GM23338 (cell line): ENCODE results near the gene MPIG6B. TPM values are rescaled to one million over a fixed set of nuclear protein-coding genes. Genes with fewer than 3 reads are reported as not detected.

Source experiments
- ATAC-seq: fragments of 200-7000 bp; cut with Tn5 transposase; 3 replicates; pipeline ENCODE4 v1.9.1; 2020
- DNase-seq: peaks from one replicate; pipeline ENCODE4 v3.0.0-alpha.2; 2015; ENCODE audit warnings: low spot score
- H2AFZ ChIP-seq: fragments of 200-600 bp; sonication (generic); 2 replicates; pipeline ENCODE4 v1.8.0; 2016; ENCODE audit warnings: antibody characterized with exemption, mild to moderate bottlenecking, moderate library complexity
- H3F3A ChIP-seq: fragments of 200-600 bp; sonication (generic); replicated peaks from 2 replicates; pipeline ENCODE4 v1.8.0; 2017; ENCODE audit warnings: antibody characterized with exemption, mixed run types, low read depth
- H3K27ac ChIP-seq: fragments of 200-600 bp; sonication (generic); 2 replicates; pipeline ENCODE4 v1.6.1; 2016; ENCODE audit warnings: low read depth
- H3K27me3 ChIP-seq: fragments of 200-600 bp; sonication (generic); 2 replicates; pipeline ENCODE4 v1.8.0; 2016; ENCODE audit warnings: mild to moderate bottlenecking, mixed run types, moderate library complexity; ENCODE audit not compliant: insufficient read depth
- H3K36me3 ChIP-seq: fragments of 200-600 bp; sonication (generic); 2 replicates; pipeline ENCODE4 v1.8.0; 2016; ENCODE audit warnings: mild to moderate bottlenecking; ENCODE audit not compliant: insufficient read depth
- H3K4me1 ChIP-seq: fragments of 200-600 bp; sonication (generic); 2 replicates; pipeline ENCODE4 v1.8.0; 2016; ENCODE audit warnings: mild to moderate bottlenecking, moderate library complexity; ENCODE audit not compliant: insufficient read depth
- H3K4me2 ChIP-seq: fragments of 200-600 bp; sonication (generic); 2 replicates; pipeline ENCODE4 v1.7.1; 2017; ENCODE audit warnings: mixed run types
- H3K4me3 ChIP-seq: fragments of 200-600 bp; sonication (generic); 2 replicates; pipeline ENCODE4 v1.6.1; 2016; ENCODE audit warnings: mixed run types
- H3K79me2 ChIP-seq: fragments of 200-600 bp; sonication (generic); replicated peaks from 2 replicates; pipeline ENCODE4 v1.8.0; 2017; ENCODE audit warnings: mild to moderate bottlenecking; ENCODE audit not compliant: insufficient read depth
- H3K9me2 ChIP-seq: fragments of 200-600 bp; sonication (generic); 2 replicates; pipeline ENCODE4 v1.8.0; 2017; ENCODE audit not compliant: insufficient read depth
- H4K20me1 ChIP-seq: fragments of 200-600 bp; sonication (generic); replicated peaks from 2 replicates; pipeline ENCODE4 v1.8.0; 2017; ENCODE audit warnings: mild to moderate bottlenecking; ENCODE audit not compliant: insufficient read depth
- H3K27ac Mint-ChIP-seq: 2 replicates; pipeline ENCODE4 v1.8.0; 2020; ENCODE audit warnings: inconsistent platforms, mild to moderate bottlenecking, moderate library complexity, mixed read lengths
- H3K27me3 Mint-ChIP-seq: 3 replicates; pipeline ENCODE4 v1.8.0; 2022; ENCODE audit warnings: low read depth, mild to moderate bottlenecking, moderate library complexity, mixed read lengths, inconsistent platforms; ENCODE audit not compliant: insufficient read depth, poor library complexity
- H3K36me3 Mint-ChIP-seq: 3 replicates; pipeline ENCODE4 v1.8.0; 2021; ENCODE audit warnings: low read depth, mild to moderate bottlenecking, inconsistent platforms, moderate library complexity, mixed read lengths
- H3K4me1 Mint-ChIP-seq: 3 replicates; pipeline ENCODE4 v1.8.0; 2020; ENCODE audit warnings: mild to moderate bottlenecking, inconsistent platforms, mixed read lengths
- H3K4me3 Mint-ChIP-seq: 3 replicates; pipeline ENCODE4 v1.8.0; 2021; ENCODE audit warnings: moderate library complexity, mild to moderate bottlenecking, inconsistent platforms, mixed read lengths
- H3K9me3 Mint-ChIP-seq: 3 replicates; pipeline ENCODE4 v1.8.0; 2020; ENCODE audit warnings: moderate library complexity, mild to moderate bottlenecking, inconsistent platforms, mixed read lengths
- EZH2 ChIP-seq: fragments of 200-600 bp; sonication (generic); IDR thresholded peaks from one replicate; pipeline ENCODE4 v1.8.0; 2017; ENCODE audit warnings: antibody characterized with exemption, mild to moderate bottlenecking, low read depth; ENCODE audit not compliant: unreplicated experiment
- JUNB ChIP-seq: IDR thresholded peaks from one replicate; pipeline ENCODE4 v1.6.1; 2016; ENCODE audit warnings: antibody characterized with exemption; ENCODE audit not compliant: unreplicated experiment
- NANOG ChIP-seq: IDR thresholded peaks from 2 replicates; pipeline ENCODE4 v1.6.1; 2016; ENCODE audit warnings: antibody characterized with exemption, borderline replicate concordance
- POLR2AphosphoS5 ChIP-seq: IDR thresholded peaks from 2 replicates; pipeline ENCODE4 v1.6.1; 2016; ENCODE audit warnings: antibody characterized with exemption, low read depth
- REST ChIP-seq: IDR thresholded peaks from one replicate; pipeline ENCODE4 v1.6.1; 2018; ENCODE audit warnings: antibody characterized with exemption; ENCODE audit not compliant: unreplicated experiment
- STAT1 ChIP-seq: IDR thresholded peaks from one replicate; pipeline ENCODE4 v1.6.1; 2016; ENCODE audit warnings: antibody characterized with exemption; ENCODE audit not compliant: unreplicated experiment
- ZNF114 ChIP-seq: fragments of 250-450 bp; sonication (Bioruptor Pico); IDR thresholded peaks from 2 replicates; pipeline ENCODE4 v1.5.0; 2020; ENCODE audit warnings: mild to moderate bottlenecking, moderate library complexity
- ZNF331 ChIP-seq: fragments of 250-450 bp; sonication (Bioruptor Pico); IDR thresholded peaks from 2 replicates; pipeline ENCODE4 v1.5.0; 2020; ENCODE audit warnings: low read depth, mild to moderate bottlenecking, moderate library complexity
- polyA plus RNA-seq: library from polyadenylated mRNA; unstranded; fragments of >200 nt; fragmentation: Nextera tagmentation; extraction: Ambion mirVana; gene quantifications from 2 replicates; pipeline ENCODE4 v1.2.1, GENCODE V29; 2016
- total RNA-seq: library from RNA; depleted of rRNA; stranded (reverse); fragments of >200 nt; shearing (Covaris generic); gene quantifications from 2 replicates; pipeline ENCODE4 v1.2.3, GENCODE V29; 2014
- TF ChIP-seq, protein P1 (sequence below), 2 experiments: fragments of 200-600 bp in 1 of 2; sonication (generic) in 1 of 2; conservative IDR thresholded peaks; 2 replicates each; pipeline versions ENCODE4 v1.5.1 to v1.6.1; 2016 to 2017; ENCODE audit warnings: antibody characterized with exemption in 2 of 2, low read depth in 2 of 2, mild to moderate bottlenecking in 2 of 2, moderate library complexity in 1 of 2
- TF ChIP-seq, protein P2 (sequence below): IDR thresholded peaks from 2 replicates; pipeline ENCODE4 v1.6.1; 2016; ENCODE audit warnings: antibody characterized with exemption

MPIG6B gene
- total and polyA plus RNA-seq, 2 experiments from 2014 or later = 0.13 TPM; not detected in 1

DNA sequence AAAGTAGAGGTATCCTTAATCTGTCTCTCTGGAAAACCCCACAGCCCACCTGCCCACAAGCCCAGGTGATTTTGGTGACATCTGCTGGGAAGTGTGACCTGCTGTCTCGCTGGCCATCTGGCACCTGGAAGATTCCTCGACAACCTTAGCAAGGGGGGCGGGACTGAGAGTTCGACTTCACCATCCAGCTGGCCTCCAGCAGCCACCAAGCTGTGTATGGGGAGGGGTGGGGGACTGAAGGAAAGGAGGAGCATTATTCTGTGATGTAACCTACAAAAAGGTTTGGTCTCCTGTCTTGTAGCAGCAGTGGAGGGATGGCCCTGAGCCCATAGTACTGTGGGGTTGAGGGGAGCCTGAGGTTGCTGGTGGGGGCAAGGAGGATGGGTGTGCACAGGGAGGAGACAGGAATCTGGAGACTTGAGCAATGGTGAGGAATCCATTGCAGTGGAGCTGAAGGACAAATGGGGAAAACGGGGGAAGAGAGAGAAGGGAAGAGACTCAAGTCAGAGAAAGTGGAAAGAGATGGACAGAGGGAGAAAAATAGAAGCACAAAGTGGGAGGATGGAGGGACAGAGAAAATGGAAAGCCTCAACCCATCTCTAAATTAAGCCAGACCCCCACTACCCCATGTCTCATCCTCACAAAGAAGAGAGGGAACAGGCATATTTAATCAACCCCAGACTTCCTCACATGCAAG lies 12.5 kb upstream of the MPIG6B start:
- H3K9me3 Mint-ChIP-seq = no peaks in the 10 kb centered on the region
- Histone ChIP-seq H2AFZ (no peak overlapping the region), H4K20me1 (no peaks in the 10 kb centered on the region), H3K36me3 (no peaks in the 10 kb centered on the region), H3F3A (no peaks in the 10 kb centered on the region), H3K9me2 (no peaks in the 10 kb centered on the region), H3K27ac (no peak overlapping the region), H3K4me3 (no peak overlapping the region), H3K79me2 (no peaks in the 10 kb centered on the region), H3K27me3 (no peaks in the 10 kb centered on the region), H3K4me1 (peaks cover 20% of the 10 kb centered on the region), H3K4me2 (no peak overlapping the region)
- TF ChIP-seq, protein P1, sequence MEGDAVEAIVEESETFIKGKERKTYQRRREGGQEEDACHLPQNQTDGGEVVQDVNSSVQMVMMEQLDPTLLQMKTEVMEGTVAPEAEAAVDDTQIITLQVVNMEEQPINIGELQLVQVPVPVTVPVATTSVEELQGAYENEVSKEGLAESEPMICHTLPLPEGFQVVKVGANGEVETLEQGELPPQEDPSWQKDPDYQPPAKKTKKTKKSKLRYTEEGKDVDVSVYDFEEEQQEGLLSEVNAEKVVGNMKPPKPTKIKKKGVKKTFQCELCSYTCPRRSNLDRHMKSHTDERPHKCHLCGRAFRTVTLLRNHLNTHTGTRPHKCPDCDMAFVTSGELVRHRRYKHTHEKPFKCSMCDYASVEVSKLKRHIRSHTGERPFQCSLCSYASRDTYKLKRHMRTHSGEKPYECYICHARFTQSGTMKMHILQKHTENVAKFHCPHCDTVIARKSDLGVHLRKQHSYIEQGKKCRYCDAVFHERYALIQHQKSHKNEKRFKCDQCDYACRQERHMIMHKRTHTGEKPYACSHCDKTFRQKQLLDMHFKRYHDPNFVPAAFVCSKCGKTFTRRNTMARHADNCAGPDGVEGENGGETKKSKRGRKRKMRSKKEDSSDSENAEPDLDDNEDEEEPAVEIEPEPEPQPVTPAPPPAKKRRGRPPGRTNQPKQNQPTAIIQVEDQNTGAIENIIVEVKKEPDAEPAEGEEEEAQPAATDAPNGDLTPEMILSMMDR (conservative IDR thresholded peaks at IDR 0.05; ENCODE audit: low read depth in 2 of 2) = no peak
- TF ChIP-seq JUNB (no peak), STAT1 (no peak), POLR2AphosphoS5 (no peak), NANOG (no peak)
- H3K4me3 Mint-ChIP-seq = no peak overlapping the region
- no peak for DNase-seq
- H3K4me1 Mint-ChIP-seq = peaks cover 24% of the 10 kb centered on the region
- no peak for ATAC-seq
- H3K36me3 Mint-ChIP-seq = no peaks in the 10 kb centered on the region
- H3K27me3 Mint-ChIP-seq = peaks cover 19% of the 10 kb centered on the region
- H3K27ac Mint-ChIP-seq = no peak overlapping the region

GRCh38 chr6:31711233-31711632 lies 11.9 kb upstream of the MPIG6B start:
- Mint-ChIP-seq H3K9me3 (no peaks in the 10 kb centered on the region), H3K4me3 (no peak overlapping the region), H3K4me1 (peaks cover 24% of the 10 kb centered on the region), H3K36me3 (no peaks in the 10 kb centered on the region), H3K27ac (no peak overlapping the region), H3K27me3 (peaks cover 19% of the 10 kb centered on the region)
- no peak overlapping the region for H3K4me2 ChIP-seq
- no peak for ATAC-seq
- no peaks in the 10 kb centered on the region for H3F3A ChIP-seq
- no peaks in the 10 kb centered on the region for H3K36me3 ChIP-seq
- H3K27me3 ChIP-seq = no peaks in the 10 kb centered on the region
- H3K9me2 ChIP-seq = no peaks in the 10 kb centered on the region
- H3K4me3 ChIP-seq = no peak overlapping the region
- H3K27ac ChIP-seq = no peak overlapping the region
- H2AFZ ChIP-seq = no peak overlapping the region
- H3K79me2 ChIP-seq = no peaks in the 10 kb centered on the region
- H4K20me1 ChIP-seq = no peaks in the 10 kb centered on the region
- DNase-seq = no peak
- H3K4me1 ChIP-seq = peaks cover 20% of the 10 kb centered on the region
- TF ChIP-seq NANOG = no peak
- TF ChIP-seq REST = no peak
- no peak for TF ChIP-seq JUNB
- TF ChIP-seq, protein P2, sequence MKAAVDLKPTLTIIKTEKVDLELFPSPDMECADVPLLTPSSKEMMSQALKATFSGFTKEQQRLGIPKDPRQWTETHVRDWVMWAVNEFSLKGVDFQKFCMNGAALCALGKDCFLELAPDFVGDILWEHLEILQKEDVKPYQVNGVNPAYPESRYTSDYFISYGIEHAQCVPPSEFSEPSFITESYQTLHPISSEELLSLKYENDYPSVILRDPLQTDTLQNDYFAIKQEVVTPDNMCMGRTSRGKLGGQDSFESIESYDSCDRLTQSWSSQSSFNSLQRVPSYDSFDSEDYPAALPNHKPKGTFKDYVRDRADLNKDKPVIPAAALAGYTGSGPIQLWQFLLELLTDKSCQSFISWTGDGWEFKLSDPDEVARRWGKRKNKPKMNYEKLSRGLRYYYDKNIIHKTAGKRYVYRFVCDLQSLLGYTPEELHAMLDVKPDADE = no peak
- no peak for TF ChIP-seq ZNF331 (CRISPR knock-in tag)
- no peak for TF ChIP-seq ZNF114
- no peak for TF ChIP-seq EZH2
